HL-60 (cell line): ENCODE data around the gene ARHGAP23.

Experiments
- GABPA ChIP-seq: IDR thresholded peaks from 2 replicates; pipeline ENCODE4 v1.6.1; 2012; ENCODE audit warnings: low read depth
- POLR2AphosphoS5 ChIP-seq: IDR thresholded peaks from 2 replicates; pipeline ENCODE4 v1.6.1; 2012; ENCODE audit warnings: low read depth
- SPI1 ChIP-seq: IDR thresholded peaks from 2 replicates; pipeline ENCODE4 v1.6.1; 2012; ENCODE audit warnings: low read depth, mild to moderate bottlenecking, borderline replicate concordance
- TF ChIP-seq, protein P1 (sequence below): IDR thresholded peaks from one replicate; pipeline ENCODE4 v1.5.1; 2011; ENCODE audit warnings: low read length, control low read depth, inconsistent platforms; ENCODE audit not compliant: insufficient read depth
- TF ChIP-seq, protein P2 (sequence below): IDR thresholded peaks from 2 replicates; pipeline ENCODE4 v1.6.1; 2012; ENCODE audit warnings: low read depth; ENCODE audit not compliant: insufficient replicate concordance

DNA sequence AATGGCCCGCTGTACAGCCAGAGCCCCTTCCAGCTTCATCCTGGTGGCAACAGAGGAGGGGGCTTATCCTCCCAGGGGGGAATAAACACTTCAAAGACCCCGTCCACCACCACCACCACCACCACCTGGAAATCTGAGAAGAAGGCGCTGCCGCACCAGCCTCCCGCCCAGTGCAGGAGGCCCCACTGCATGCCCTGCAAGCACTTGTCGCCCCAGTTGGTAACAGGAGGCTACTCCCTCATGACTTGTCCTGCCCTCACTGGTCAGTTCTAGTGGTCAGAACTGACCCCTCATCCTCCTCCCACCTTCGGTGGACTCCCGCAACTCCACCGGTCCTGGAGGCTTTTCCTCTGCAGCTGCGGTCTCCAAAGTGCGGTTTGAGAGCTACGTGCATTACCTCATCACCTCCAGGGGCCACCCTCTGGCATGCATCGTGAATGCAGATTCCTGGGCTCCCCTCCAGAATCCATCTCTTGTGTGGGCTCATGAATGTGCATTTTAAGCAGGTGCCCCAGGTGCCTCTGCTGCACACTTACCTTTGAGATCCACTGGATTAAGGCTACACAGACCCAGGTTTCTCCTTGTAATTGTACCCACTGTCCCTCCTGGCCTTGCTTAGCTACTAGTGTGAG, 105.7 kb downstream of the ARHGAP23 start:
- TF ChIP-seq, protein P1, sequence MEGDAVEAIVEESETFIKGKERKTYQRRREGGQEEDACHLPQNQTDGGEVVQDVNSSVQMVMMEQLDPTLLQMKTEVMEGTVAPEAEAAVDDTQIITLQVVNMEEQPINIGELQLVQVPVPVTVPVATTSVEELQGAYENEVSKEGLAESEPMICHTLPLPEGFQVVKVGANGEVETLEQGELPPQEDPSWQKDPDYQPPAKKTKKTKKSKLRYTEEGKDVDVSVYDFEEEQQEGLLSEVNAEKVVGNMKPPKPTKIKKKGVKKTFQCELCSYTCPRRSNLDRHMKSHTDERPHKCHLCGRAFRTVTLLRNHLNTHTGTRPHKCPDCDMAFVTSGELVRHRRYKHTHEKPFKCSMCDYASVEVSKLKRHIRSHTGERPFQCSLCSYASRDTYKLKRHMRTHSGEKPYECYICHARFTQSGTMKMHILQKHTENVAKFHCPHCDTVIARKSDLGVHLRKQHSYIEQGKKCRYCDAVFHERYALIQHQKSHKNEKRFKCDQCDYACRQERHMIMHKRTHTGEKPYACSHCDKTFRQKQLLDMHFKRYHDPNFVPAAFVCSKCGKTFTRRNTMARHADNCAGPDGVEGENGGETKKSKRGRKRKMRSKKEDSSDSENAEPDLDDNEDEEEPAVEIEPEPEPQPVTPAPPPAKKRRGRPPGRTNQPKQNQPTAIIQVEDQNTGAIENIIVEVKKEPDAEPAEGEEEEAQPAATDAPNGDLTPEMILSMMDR, result no peak
- TF ChIP-seq SPI1, result no peak
- no peak for TF ChIP-seq POLR2AphosphoS5
- TF ChIP-seq, protein P2, sequence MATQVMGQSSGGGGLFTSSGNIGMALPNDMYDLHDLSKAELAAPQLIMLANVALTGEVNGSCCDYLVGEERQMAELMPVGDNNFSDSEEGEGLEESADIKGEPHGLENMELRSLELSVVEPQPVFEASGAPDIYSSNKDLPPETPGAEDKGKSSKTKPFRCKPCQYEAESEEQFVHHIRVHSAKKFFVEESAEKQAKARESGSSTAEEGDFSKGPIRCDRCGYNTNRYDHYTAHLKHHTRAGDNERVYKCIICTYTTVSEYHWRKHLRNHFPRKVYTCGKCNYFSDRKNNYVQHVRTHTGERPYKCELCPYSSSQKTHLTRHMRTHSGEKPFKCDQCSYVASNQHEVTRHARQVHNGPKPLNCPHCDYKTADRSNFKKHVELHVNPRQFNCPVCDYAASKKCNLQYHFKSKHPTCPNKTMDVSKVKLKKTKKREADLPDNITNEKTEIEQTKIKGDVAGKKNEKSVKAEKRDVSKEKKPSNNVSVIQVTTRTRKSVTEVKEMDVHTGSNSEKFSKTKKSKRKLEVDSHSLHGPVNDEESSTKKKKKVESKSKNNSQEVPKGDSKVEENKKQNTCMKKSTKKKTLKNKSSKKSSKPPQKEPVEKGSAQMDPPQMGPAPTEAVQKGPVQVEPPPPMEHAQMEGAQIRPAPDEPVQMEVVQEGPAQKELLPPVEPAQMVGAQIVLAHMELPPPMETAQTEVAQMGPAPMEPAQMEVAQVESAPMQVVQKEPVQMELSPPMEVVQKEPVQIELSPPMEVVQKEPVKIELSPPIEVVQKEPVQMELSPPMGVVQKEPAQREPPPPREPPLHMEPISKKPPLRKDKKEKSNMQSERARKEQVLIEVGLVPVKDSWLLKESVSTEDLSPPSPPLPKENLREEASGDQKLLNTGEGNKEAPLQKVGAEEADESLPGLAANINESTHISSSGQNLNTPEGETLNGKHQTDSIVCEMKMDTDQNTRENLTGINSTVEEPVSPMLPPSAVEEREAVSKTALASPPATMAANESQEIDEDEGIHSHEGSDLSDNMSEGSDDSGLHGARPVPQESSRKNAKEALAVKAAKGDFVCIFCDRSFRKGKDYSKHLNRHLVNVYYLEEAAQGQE, result no peak
- no peak for TF ChIP-seq GABPA
